Ectodermal cell (in vitro differentiated cells): ENCODE results near the gene SNTB2.

Experiments used
- H3K27ac ChIP-seq: 2 replicates; pipeline ENCODE4 v1.7.0; 2013; ENCODE audit warnings: mild to moderate bottlenecking, low read depth, low read length; ENCODE audit not compliant: insufficient read depth, poor library complexity, severe bottlenecking
- H3K27me3 ChIP-seq: 2 replicates; pipeline ENCODE4 v1.7.0; 2013; ENCODE audit warnings: mild to moderate bottlenecking, low read length; ENCODE audit not compliant: insufficient read depth, control insufficient read depth, poor library complexity, severe bottlenecking
- H3K36me3 ChIP-seq: one replicate; pipeline ENCODE4 v1.7.0; 2013; ENCODE audit warnings: low read length; ENCODE audit not compliant: control insufficient read depth, insufficient read depth
- H3K4me1 ChIP-seq: one replicate; pipeline ENCODE4 v1.7.0; 2013; ENCODE audit warnings: low read length; ENCODE audit not compliant: control insufficient read depth, insufficient read depth
- H3K4me3 ChIP-seq: 2 replicates; pipeline ENCODE4 v1.7.0; 2013; ENCODE audit warnings: low read depth, low read length, control low read depth; ENCODE audit not compliant: insufficient read depth
- H3K9me3 ChIP-seq: 2 replicates; pipeline ENCODE4 v1.7.0; 2013; ENCODE audit warnings: mild to moderate bottlenecking, low read length, moderate library complexity; ENCODE audit not compliant: control insufficient read depth
- WGBS, 2 experiments: methylation state at CpG; one replicate each; pipeline ENCODE4 v1.1.7; 2013; ENCODE audit warnings: missing lambda C conversion rate in 2 of 2; 5-methylcytosine and 5-hydroxymethylcytosine counted together

Gene SNTB2

DNA sequence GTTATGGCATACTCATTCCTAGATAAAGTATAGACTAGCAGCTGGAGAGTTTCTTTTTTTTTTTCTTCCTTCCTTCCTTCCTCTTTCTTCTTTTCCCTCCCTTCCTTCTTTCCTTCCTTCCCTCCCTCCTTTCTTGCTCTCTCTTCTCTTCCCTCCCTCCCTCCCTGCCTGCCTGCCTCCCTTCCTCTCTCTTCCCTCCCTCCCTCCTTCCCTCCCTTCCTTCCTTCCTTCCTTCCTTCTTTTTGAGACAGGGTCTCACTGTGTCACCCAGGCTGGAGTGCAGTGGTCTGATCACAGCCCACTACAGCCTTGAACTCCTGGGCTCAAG, 7.0 kb upstream of the SNTB2 start:
- no peak overlapping the region for H3K27ac ChIP-seq
- no peak overlapping the region for H3K4me3 ChIP-seq
- H3K27me3 ChIP-seq = no peaks in the 10 kb centered on the region
- no peaks in the 10 kb centered on the region for H3K36me3 ChIP-seq
- no peaks in the 10 kb centered on the region for H3K9me3 ChIP-seq
- no peaks in the 10 kb centered on the region for H3K4me1 ChIP-seq

DNA sequence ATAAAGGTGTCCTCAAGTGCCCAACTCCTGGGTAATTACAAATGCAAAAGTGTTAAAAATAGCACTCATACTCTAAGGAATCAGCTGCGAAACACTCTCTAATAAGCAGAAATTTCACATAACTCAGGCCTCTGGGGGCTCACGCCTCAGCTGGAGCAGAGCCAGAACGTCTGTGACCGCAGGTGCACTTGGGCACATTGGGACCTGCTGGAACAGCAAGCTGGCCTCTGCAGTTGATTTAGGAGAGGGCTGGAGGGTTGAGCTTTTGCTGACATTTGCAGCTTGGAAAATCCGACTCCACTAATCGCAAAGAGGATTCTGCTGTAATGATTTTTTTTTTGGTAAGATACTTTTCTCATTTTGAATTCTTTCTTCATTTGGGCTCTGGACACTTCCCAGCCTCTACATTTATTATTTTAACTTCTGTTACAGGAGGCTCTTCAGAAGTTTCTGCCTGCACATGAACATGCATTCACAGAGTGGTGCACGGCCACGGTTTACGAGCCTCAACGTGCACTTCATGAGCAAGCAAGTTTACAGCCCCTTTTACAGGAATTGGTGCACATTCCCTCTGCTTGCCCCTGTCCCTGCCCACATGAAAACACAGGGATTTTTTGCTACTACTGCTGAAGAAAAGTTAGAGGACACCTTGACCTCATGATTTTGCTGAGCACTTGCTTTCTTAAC, 4.1 kb upstream of the SNTB2 start:
- Histone ChIP-seq H3K9me3 (no peaks in the 10 kb centered on the region), H3K4me1 (no peaks in the 10 kb centered on the region), H3K27ac (no peak overlapping the region), H3K27me3 (no peaks in the 10 kb centered on the region), H3K4me3 (no peak overlapping the region), H3K36me3 (no peaks in the 10 kb centered on the region)
- 85 to 89% methylated on average over 10 of the region's 10 CpGs for WGBS, 2 experiments

DNA sequence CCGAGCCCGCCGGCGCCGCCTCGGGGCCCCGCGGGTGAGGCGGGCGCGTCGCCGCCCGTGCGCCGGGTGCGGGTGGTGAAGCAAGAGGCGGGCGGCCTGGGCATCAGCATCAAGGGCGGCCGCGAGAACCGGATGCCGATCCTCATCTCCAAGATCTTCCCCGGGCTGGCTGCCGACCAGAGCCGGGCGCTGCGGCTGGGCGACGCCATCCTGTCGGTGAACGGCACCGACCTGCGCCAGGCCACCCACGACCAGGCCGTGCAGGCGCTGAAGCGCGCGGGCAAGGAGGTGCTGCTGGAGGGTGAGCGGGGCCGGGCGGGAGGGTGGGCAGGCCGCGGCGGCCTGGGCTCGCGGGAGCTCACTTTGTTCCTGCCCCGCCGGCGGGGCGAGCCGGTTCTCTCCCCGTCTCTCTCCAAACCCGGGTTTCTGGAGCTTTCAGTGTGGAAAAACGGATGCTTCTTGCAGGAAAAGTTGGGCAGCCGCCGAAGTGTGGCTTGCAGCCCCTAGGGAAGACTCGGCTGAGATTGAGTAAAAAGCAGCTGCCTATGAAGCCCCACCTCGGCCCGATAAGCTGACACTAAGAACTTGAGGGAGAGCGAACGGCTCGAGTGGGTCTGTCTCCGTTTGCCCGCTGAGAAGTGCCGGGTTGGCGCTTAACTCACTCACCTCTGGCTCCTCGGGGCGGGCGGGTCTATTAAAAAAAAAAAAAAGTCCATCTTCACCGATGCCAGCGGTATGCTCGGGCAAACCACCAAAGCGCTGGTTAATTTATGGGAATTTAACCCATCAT, 677 bp downstream of the SNTB2 start:
- H3K4me3 ChIP-seq = peak overlapping the region; percentile 85
- H3K9me3 ChIP-seq = no peaks in the 10 kb centered on the region
- H3K27ac ChIP-seq = no peak overlapping the region
- WGBS, 2 experiments = 0 to 1% methylated on average over 76 of the region's 76 CpGs
- no peaks in the 10 kb centered on the region for H3K27me3 ChIP-seq
- H3K36me3 ChIP-seq = no peaks in the 10 kb centered on the region
- H3K4me1 ChIP-seq = peaks cover 8% of the 10 kb centered on the region

DNA sequence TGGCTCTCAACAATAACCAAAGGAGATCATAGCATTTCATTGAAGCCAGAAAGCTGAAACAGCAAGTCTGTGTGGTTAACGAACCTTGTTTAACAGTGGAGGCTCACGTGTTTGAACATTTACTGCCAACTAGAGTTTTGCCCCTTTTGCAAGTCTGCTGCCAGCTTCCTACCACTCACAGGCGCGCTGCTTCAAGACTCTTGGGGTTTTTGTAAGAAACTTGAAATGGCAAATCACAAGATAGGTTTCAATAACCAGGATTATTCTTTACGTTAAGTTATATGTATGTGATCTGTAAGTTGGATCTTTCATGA, 1.2 kb downstream of the SNTB2 start:
- H3K9me3 ChIP-seq = no peaks in the 10 kb centered on the region
- H3K27me3 ChIP-seq = no peaks in the 10 kb centered on the region
- H3K36me3 ChIP-seq = no peaks in the 10 kb centered on the region
- peaks cover 8% of the 10 kb centered on the region for H3K4me1 ChIP-seq
- WGBS, 2 experiments = 6 to 17% methylated on average over 4 to 5 of the region's 5 CpGs
- H3K27ac ChIP-seq = no peak overlapping the region
- H3K4me3 ChIP-seq = peak overlapping the region; percentile 85

DNA sequence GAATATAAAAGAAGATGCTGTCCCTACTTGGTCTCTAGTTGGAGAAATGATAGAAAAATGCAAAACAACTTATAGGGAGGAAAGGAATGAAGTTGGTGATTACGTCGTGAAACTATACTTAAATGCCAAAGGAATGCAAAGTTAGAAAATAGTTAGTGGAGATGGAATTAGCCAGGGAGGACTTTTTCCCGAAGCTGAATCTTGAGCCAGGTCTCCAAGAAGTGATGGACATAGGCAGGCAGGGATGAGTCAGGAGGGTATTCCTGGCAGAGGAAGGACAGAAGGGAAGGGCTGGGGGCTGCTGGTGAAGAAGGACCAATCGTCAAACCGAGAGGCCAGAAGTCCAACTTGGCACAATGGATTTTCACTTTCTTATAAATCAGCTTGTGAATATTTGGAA, 1.8 kb downstream of the SNTB2 start:
- WGBS, 2 experiments = 43 to 50% methylated on average over 5 of the region's 5 CpGs
- H3K4me1 ChIP-seq = peaks cover 8% of the 10 kb centered on the region
- no peaks in the 10 kb centered on the region for H3K9me3 ChIP-seq
- no peaks in the 10 kb centered on the region for H3K36me3 ChIP-seq
- no peak overlapping the region for H3K27ac ChIP-seq
- H3K27me3 ChIP-seq = no peaks in the 10 kb centered on the region
- H3K4me3 ChIP-seq = peak overlapping the region; percentile 85

DNA sequence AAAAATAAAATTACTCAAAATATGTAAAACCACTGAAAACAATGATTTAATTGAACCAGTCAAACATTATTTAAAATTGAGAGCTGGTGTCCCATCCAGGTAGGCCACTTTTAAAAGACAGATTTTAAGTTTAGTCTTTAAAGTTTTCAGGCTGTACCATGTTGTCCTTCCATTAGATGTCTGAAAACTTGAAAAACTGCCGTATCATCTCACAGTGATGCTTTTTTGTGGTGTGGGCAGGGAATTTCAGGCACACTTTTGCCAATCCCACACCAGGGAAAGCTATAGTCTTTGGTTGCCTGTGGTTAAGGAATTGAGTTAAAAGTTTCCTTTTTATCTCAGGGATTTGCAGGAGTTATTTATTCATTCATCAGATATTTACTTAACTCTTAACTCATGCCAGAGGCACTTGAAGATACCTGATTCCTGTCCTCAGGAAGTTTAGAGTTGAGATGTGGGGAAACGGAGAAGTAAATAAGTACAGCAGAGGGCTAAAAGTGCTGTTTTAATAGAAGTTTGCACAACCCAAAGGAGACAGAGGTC, 3.2 kb downstream of the SNTB2 start:
- Histone ChIP-seq H3K36me3 (no peaks in the 10 kb centered on the region), H3K4me1 (peaks cover 8% of the 10 kb centered on the region), H3K4me3 (no peak overlapping the region), H3K27ac (no peak overlapping the region), H3K27me3 (no peaks in the 10 kb centered on the region), H3K9me3 (no peaks in the 10 kb centered on the region)
- 92 to 95% methylated on average over 2 of the region's 2 CpGs for WGBS, 2 experiments

DNA sequence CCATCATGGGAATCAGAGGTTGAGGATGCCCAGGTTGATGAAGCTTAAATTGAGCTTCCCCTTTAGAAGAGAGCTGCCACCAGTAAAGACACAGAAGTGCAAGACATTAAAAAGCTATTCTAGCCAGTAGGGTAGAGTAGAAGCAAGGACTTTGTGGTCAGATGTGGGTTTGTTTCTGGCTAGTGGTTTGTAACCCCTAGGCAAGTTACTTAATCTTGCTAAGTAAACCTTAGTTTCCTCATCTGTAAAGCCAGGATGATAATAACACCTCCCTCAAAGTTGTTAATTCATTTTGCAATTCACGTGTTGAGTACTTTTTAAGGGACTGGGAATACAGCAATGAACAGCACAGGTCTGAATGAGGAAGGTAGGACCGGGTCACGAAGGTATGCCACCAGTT, 3.6 kb downstream of the SNTB2 start:
- WGBS, 2 experiments = 94 to 100% methylated on average over 3 of the region's 3 CpGs

DNA sequence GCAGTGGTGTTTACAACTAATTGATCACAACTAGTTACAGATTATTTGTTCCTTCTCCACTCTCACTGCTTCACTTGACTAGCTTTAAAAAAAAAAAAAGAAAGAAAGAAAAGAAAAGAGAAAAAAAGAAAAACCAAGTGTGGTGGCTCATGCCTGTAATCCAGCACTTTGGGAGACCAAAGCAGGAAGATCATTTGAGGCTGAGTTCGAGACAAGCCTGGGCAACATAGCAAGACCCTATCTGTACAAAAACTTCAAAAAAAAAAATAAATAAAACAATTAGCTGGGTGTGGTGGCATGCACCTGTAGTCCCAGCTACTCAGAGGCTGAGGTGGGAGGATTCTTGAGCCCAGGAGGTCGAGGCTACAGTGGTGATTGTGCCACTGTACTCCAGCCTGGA, 4.2 kb downstream of the SNTB2 start:
- Histone ChIP-seq H3K27ac (no peak overlapping the region), H3K4me1 (peaks cover 8% of the 10 kb centered on the region), H3K4me3 (no peak overlapping the region), H3K27me3 (no peaks in the 10 kb centered on the region), H3K36me3 (no peaks in the 10 kb centered on the region), H3K9me3 (no peaks in the 10 kb centered on the region)
- 91 to 100% methylated on average over 2 of the region's 2 CpGs for WGBS, 2 experiments

More for the DNA sequence above, 3.6 kb downstream of the SNTB2 start:
- no peaks in the 10 kb centered on the region for H3K9me3 ChIP-seq
- no peak overlapping the region for H3K4me3 ChIP-seq
- no peak overlapping the region for H3K27ac ChIP-seq
- no peaks in the 10 kb centered on the region for H3K27me3 ChIP-seq
- H3K36me3 ChIP-seq = no peaks in the 10 kb centered on the region
- H3K4me1 ChIP-seq = peaks cover 8% of the 10 kb centered on the region

DNA sequence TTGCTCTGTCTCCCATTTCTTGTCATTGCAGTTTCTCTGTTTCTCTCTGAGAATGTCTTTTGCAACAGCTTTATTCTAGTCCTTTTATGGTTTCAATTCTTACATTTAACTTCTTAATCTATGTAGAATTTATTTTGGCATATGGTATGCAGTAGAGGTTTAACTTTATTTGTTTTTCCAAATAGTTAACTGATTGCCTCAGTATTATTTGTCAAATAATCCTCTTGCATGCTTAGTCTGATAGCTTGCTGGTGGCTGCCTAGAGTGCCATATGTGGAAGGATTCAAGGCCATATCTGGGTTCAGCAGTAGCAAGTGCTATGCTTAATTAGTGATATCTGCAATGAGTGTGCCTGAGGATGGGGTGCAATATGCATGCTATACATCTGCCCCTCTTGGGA, 6.9 kb downstream of the SNTB2 start:
- Histone ChIP-seq H3K9me3 (no peaks in the 10 kb centered on the region), H3K27me3 (no peaks in the 10 kb centered on the region), H3K27ac (no peak overlapping the region), H3K4me1 (peaks cover 2% of the 10 kb centered on the region), H3K4me3 (no peak overlapping the region), H3K36me3 (no peaks in the 10 kb centered on the region)

DNA sequence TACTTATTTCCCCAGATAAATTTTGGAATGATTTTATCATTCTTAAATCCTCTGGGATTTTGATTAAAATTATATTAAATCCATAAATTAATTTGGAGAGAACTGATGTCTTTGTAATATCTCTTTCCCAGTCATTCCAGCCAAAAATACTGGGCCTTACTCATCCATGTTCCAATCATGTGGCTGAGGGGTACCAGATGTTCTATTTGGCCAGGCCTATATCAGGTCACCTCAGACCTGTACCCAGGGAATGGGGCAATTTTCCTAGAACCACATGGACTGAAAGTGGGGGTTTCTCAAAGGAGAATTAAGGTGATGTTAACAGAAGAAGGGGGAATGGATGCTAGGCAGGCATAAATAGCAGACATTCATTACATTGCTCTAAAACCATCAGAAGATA, 7.5 kb downstream of the SNTB2 start:
- Histone ChIP-seq H3K36me3 (no peaks in the 10 kb centered on the region), H3K4me3 (no peak overlapping the region), H3K9me3 (no peaks in the 10 kb centered on the region), H3K27me3 (no peaks in the 10 kb centered on the region), H3K4me1 (no peaks in the 10 kb centered on the region), H3K27ac (no peak overlapping the region)
